ENCODE data around the gene NOS1AP.

DNA sequence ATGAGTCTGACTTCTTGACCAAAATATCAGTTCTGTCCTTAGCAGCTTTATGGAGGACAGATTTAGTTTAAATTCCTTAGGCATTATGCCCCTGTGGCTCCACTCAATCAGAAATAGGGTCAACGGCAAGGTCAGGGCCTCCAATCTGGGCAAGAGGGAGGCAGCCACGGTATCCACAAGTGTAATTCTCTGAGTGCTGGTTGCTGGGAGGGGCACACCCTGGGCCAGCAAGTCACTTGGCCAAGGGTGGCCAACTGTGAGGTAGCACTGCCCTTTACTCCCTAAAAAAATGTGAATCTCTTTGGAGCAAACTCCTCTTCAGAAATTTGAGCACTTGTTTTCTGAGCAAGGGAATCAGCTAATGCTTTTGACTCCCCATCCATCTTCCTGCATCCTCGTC is 294.3 kb downstream of the NOS1AP start:
- TF ChIP-seq POLR2A (IDR thresholded peaks at IDR 0.05) = no peak
- TF ChIP-seq, protein P1, sequence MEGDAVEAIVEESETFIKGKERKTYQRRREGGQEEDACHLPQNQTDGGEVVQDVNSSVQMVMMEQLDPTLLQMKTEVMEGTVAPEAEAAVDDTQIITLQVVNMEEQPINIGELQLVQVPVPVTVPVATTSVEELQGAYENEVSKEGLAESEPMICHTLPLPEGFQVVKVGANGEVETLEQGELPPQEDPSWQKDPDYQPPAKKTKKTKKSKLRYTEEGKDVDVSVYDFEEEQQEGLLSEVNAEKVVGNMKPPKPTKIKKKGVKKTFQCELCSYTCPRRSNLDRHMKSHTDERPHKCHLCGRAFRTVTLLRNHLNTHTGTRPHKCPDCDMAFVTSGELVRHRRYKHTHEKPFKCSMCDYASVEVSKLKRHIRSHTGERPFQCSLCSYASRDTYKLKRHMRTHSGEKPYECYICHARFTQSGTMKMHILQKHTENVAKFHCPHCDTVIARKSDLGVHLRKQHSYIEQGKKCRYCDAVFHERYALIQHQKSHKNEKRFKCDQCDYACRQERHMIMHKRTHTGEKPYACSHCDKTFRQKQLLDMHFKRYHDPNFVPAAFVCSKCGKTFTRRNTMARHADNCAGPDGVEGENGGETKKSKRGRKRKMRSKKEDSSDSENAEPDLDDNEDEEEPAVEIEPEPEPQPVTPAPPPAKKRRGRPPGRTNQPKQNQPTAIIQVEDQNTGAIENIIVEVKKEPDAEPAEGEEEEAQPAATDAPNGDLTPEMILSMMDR (IDR thresholded peaks at IDR 0.05) = no peak

Data from lower leg skin (tissue), 3 donors.